GM13977 (cell line): Measurements from ENCODE around the gene IKZF1.

Experiments used
- DNase-seq: peaks from one replicate; pipeline ENCODE4 v3.0.0; 2012; ENCODE audit warnings: low spot score
- in situ Hi-C: fragments of 300-500 bp; cut with MboI; formaldehyde crosslinking; loops from one replicate; pipeline ENCODE4 v1.12.0; 2022; ENCODE audit warnings: low sequenced_read_pairs, low pct_unique_long_range_greater_than_20kb, mixed read lengths, inconsistent platforms; ENCODE audit not compliant: unreplicated experiment
- TF ChIP-seq, protein P1 (sequence below): IDR thresholded peaks from 2 replicates; pipeline ENCODE4 v1.5.1; 2012; ENCODE audit warnings: mild to moderate bottlenecking, control low read depth; ENCODE audit not compliant: insufficient read depth; ENCODE audit errors: extremely low read depth, missing control alignments

The IKZF1 gene

DNA sequence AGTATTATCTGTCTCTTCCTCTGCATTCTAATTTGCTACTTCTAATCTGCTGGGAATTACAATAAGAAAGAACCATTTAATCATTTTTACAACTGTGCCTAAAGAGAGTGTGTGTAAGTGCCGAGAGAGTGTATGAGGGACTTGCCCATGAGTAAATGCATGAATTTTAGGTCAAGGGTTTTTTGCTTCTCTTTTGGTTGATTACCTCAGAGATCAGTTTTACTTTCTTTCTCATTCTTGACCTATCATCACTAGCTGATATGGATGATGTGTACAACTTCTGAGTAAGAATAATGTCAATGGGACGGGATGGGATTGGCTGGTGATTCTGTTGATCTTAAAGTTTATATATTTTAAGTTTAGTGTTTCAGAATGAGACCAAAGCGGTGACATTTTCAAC lies 47.8 kb downstream of the IKZF1 start:
- in situ Hi-C loops, result loop anchor here (25.0 kb wide), 1 partner anchor 215 kb away; no protein-coding TSS in a partner anchor
- peak; percentile 88 for DNase-seq
- TF ChIP-seq, protein P1, sequence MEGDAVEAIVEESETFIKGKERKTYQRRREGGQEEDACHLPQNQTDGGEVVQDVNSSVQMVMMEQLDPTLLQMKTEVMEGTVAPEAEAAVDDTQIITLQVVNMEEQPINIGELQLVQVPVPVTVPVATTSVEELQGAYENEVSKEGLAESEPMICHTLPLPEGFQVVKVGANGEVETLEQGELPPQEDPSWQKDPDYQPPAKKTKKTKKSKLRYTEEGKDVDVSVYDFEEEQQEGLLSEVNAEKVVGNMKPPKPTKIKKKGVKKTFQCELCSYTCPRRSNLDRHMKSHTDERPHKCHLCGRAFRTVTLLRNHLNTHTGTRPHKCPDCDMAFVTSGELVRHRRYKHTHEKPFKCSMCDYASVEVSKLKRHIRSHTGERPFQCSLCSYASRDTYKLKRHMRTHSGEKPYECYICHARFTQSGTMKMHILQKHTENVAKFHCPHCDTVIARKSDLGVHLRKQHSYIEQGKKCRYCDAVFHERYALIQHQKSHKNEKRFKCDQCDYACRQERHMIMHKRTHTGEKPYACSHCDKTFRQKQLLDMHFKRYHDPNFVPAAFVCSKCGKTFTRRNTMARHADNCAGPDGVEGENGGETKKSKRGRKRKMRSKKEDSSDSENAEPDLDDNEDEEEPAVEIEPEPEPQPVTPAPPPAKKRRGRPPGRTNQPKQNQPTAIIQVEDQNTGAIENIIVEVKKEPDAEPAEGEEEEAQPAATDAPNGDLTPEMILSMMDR, result no peak

DNA sequence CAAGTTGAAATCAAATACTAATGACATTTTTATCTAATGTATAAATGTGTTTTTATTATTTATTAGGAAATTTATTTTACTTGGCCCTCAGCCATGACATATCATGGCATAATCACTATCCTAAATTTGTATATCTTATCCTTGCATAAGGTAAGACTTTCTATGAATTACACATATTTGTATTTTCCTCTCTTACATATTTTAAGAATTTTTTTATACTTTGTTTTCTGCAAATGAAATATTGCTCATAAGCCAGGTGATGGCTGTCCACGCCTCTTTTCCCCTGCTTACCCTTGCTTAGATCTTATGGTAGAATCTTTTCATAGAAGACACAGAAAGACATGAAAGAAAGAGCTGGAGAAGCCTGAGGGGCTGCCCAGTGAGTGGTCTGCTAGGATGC lies 48.2 kb downstream of the IKZF1 start:
- in situ Hi-C loops, result loop anchor here (25.0 kb wide), 1 partner anchor 215 kb away; no protein-coding TSS in a partner anchor
- TF ChIP-seq, protein P1, result no peak
- DNase-seq, result no peak

DNA sequence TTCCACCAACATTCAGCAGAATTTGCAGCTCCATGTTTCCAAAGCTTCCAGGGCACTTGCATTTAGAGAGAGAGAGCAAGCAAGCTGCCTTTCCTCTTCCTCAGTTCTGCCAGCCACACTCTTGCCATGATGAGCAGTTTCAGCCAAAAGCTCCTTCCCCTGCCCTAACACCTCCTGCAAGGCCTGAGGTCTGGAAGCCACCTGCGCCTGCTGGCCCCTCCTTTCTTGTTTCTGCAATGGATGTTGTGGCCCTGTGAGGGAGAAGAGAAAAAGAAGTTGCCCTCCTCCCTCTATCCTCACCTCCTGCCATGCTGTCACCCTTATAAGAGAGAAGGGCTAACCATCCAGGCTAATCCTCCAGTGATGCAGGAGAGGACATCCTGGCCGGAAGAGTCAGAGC lies 48.7 kb downstream of the IKZF1 start:
- no peak for DNase-seq
- in situ Hi-C loops, result loop anchor here (25.0 kb wide), 1 partner anchor 216 kb away; no protein-coding TSS in a partner anchor
- TF ChIP-seq, protein P1, result no peak

DNA sequence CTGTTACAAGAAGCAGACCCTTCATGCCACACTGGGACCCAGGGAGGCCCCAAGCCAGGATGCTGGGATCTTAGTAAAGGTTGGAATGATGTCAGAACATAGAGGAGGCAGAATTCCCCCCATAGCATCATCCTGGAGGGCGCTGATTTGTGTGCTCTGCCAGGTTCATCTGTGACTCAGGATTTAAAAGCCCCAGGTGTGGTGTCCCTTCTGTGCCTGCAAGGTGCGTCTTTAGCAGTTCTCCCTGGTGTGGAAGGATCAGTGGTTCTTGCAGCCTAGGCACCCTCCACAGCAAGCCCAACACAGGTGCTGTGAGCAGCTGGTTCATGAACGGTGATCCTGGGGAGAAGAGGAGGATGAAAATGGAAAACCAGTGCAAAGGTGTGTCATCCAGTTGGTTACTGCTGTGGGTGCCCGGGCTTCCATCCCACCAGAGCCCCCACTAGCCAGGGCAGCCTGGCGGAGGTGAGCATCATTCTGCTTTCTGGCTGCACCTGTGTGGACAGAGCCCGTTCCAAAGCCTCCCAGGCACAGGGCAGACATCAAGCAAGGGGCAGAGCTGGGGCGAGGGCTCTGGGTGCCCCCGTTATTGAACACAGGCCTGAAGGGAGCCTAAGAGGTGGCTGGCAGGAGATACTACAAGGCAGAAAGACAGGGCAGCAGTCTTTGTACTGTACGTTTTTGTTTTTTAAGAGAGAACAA lies 49.5 kb downstream of the IKZF1 start:
- no peak for DNase-seq
- TF ChIP-seq, protein P1, result no peak
- in situ Hi-C loops, result loop anchor here (25.0 kb wide), 1 partner anchor 217 kb away; no protein-coding TSS in a partner anchor

DNA sequence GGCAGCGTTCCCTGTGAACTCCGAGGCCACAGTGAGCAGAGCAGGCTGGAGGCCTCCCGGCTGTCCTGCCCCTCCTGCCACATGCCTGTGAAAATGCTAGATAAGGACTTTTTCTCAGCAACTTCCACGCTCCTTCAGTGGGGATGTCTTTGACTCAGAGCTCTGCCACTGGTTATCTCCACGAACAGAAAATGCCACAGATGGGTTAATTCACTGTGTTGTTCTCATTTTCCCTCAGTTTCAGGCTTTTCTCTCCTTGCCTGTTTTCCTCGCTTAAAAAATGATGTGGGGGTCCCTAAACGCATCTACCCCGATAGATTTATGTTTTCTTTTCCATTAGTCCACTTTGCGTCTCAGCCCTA lies 51.3 kb downstream of the IKZF1 start:
- no peak for DNase-seq
- in situ Hi-C loops, result loop anchor here (25.0 kb wide), 1 partner anchor 218 kb away; no protein-coding TSS in a partner anchor
- TF ChIP-seq, protein P1, result no peak

DNA sequence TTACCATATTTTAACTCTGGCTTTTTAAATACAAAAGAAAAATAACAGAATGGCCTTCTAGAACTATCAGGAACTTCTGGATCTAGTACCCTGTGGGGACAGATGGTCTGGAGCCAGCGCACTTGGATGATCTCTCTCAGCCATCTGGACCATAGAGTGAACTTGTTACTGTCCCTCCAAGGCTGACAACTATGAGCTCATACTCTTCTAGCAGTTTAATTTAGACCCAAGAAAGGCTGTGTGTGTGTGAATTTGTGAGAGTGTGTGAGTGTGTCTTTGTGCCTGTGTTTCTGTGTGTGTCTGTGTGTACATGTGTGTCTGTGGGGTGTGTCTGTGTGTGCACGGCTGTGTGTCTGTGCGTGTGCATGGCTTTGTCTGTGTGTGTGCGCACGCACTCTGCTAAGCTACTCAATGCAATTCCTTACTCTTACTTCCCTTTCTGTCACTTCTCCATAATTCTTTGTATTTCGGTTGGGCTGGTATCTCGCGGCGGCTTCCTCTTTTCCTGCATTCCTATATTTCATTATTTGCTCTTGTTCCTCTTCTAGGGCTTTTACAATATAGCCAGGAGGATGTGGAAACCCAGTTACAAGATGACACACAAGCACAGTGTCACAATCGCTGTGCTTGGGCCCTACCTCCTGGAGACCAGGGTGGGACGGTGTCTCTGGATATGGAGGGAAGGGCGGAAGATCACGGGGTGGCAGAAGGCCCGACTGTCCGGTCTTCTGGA lies 51.9 kb downstream of the IKZF1 start:
- in situ Hi-C loops, result loop anchor here (25.0 kb wide), 1 partner anchor 219 kb away; no protein-coding TSS in a partner anchor
- DNase-seq, result no peak
- TF ChIP-seq, protein P1, result no peak
